Measurements from ENCODE around the gene IGFBP7.

DNA sequence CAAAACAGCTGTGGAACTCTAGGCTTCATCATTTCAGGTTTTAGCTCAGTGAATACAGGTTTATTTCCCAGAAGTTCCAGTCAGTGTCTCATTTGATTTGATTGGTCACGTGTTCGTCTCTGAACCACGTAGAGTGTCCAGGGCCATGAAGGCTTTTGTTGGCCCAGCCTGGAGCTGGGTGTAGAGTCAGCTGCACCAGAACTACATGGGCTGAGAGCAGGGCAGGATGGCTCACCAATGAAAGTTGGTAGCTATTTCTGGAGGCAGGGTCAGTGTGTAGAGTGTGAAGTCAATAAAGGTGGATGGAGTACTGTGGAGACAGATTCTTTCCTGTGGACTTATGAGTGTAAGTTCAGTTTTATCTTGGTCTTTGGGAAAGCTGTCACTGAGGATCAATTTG lies 43.0 kb upstream of the IGFBP7 start:
- no peak for TF ChIP-seq POLR2A (IDR thresholded peaks at IDR 0.05; ENCODE audit: low read depth, low read length)
- TF ChIP-seq, protein P1, sequence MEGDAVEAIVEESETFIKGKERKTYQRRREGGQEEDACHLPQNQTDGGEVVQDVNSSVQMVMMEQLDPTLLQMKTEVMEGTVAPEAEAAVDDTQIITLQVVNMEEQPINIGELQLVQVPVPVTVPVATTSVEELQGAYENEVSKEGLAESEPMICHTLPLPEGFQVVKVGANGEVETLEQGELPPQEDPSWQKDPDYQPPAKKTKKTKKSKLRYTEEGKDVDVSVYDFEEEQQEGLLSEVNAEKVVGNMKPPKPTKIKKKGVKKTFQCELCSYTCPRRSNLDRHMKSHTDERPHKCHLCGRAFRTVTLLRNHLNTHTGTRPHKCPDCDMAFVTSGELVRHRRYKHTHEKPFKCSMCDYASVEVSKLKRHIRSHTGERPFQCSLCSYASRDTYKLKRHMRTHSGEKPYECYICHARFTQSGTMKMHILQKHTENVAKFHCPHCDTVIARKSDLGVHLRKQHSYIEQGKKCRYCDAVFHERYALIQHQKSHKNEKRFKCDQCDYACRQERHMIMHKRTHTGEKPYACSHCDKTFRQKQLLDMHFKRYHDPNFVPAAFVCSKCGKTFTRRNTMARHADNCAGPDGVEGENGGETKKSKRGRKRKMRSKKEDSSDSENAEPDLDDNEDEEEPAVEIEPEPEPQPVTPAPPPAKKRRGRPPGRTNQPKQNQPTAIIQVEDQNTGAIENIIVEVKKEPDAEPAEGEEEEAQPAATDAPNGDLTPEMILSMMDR (IDR thresholded peaks at IDR 0.05 in 2 of 3, conservative IDR thresholded peaks at IDR 0.05 in 1 of 3; ENCODE audit: control insufficient read depth in 2 of 3, extremely low read depth in 1 of 3, insufficient read depth in 1 of 3, low read depth in 3 of 3, low read length in 3 of 3), result no peak
- TF ChIP-seq, protein P2, sequence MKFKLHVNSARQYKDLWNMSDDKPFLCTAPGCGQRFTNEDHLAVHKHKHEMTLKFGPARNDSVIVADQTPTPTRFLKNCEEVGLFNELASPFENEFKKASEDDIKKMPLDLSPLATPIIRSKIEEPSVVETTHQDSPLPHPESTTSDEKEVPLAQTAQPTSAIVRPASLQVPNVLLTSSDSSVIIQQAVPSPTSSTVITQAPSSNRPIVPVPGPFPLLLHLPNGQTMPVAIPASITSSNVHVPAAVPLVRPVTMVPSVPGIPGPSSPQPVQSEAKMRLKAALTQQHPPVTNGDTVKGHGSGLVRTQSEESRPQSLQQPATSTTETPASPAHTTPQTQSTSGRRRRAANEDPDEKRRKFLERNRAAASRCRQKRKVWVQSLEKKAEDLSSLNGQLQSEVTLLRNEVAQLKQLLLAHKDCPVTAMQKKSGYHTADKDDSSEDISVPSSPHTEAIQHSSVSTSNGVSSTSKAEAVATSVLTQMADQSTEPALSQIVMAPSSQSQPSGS (IDR thresholded peaks at IDR 0.05; ENCODE audit: low read length), result no peak
- TF ChIP-seq, protein P3, sequence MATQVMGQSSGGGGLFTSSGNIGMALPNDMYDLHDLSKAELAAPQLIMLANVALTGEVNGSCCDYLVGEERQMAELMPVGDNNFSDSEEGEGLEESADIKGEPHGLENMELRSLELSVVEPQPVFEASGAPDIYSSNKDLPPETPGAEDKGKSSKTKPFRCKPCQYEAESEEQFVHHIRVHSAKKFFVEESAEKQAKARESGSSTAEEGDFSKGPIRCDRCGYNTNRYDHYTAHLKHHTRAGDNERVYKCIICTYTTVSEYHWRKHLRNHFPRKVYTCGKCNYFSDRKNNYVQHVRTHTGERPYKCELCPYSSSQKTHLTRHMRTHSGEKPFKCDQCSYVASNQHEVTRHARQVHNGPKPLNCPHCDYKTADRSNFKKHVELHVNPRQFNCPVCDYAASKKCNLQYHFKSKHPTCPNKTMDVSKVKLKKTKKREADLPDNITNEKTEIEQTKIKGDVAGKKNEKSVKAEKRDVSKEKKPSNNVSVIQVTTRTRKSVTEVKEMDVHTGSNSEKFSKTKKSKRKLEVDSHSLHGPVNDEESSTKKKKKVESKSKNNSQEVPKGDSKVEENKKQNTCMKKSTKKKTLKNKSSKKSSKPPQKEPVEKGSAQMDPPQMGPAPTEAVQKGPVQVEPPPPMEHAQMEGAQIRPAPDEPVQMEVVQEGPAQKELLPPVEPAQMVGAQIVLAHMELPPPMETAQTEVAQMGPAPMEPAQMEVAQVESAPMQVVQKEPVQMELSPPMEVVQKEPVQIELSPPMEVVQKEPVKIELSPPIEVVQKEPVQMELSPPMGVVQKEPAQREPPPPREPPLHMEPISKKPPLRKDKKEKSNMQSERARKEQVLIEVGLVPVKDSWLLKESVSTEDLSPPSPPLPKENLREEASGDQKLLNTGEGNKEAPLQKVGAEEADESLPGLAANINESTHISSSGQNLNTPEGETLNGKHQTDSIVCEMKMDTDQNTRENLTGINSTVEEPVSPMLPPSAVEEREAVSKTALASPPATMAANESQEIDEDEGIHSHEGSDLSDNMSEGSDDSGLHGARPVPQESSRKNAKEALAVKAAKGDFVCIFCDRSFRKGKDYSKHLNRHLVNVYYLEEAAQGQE (IDR thresholded peaks at IDR 0.05; ENCODE audit: low read depth, low read length), result no peak
- TF ChIP-seq, protein P4, sequence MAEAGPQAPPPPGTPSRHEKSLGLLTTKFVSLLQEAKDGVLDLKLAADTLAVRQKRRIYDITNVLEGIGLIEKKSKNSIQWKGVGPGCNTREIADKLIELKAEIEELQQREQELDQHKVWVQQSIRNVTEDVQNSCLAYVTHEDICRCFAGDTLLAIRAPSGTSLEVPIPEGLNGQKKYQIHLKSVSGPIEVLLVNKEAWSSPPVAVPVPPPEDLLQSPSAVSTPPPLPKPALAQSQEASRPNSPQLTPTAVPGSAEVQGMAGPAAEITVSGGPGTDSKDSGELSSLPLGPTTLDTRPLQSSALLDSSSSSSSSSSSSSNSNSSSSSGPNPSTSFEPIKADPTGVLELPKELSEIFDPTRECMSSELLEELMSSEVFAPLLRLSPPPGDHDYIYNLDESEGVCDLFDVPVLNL (IDR thresholded peaks at IDR 0.05; ENCODE audit: low read depth, low read length), result no peak
- no peak for TF ChIP-seq EGR1 (IDR thresholded peaks at IDR 0.05; ENCODE audit: borderline replicate concordance in 1 of 2, low read depth in 2 of 2, low read length in 2 of 2)
- TF ChIP-seq SMAD1 (IDR thresholded peaks at IDR 0.05; ENCODE audit: low read depth, partially characterized antibody), result no peak
- TF ChIP-seq, protein P5, sequence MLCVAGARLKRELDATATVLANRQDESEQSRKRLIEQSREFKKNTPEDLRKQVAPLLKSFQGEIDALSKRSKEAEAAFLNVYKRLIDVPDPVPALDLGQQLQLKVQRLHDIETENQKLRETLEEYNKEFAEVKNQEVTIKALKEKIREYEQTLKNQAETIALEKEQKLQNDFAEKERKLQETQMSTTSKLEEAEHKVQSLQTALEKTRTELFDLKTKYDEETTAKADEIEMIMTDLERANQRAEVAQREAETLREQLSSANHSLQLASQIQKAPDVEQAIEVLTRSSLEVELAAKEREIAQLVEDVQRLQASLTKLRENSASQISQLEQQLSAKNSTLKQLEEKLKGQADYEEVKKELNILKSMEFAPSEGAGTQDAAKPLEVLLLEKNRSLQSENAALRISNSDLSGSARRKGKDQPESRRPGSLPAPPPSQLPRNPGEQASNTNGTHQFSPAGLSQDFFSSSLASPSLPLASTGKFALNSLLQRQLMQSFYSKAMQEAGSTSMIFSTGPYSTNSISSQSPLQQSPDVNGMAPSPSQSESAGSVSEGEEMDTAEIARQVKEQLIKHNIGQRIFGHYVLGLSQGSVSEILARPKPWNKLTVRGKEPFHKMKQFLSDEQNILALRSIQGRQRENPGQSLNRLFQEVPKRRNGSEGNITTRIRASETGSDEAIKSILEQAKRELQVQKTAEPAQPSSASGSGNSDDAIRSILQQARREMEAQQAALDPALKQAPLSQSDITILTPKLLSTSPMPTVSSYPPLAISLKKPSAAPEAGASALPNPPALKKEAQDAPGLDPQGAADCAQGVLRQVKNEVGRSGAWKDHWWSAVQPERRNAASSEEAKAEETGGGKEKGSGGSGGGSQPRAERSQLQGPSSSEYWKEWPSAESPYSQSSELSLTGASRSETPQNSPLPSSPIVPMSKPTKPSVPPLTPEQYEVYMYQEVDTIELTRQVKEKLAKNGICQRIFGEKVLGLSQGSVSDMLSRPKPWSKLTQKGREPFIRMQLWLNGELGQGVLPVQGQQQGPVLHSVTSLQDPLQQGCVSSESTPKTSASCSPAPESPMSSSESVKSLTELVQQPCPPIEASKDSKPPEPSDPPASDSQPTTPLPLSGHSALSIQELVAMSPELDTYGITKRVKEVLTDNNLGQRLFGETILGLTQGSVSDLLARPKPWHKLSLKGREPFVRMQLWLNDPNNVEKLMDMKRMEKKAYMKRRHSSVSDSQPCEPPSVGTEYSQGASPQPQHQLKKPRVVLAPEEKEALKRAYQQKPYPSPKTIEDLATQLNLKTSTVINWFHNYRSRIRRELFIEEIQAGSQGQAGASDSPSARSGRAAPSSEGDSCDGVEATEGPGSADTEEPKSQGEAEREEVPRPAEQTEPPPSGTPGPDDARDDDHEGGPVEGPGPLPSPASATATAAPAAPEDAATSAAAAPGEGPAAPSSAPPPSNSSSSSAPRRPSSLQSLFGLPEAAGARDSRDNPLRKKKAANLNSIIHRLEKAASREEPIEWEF (IDR thresholded peaks at IDR 0.05; ENCODE audit: insufficient replicate concordance, low read depth, low read length), result no peak

Data from GM12878 (cell line).